Stimulated activated CD4-positive, alpha-beta T cell treated with anti-CD3 and anti-CD28 coated beads, Interleukin-2, amount 100 ng/mL, for 48 hours (primary cell): ENCODE results near the gene MEST.
"Not testable (repeated sequence)": the region's sequence is repeated elsewhere in the genome, so short reads cannot be mapped to it uniquely, and the experiment has no call there.

Experiments
- DNase-seq, 2 donors: peaks; one replicate each; pipeline ENCODE4 v3.0.0-alpha.2; 2020

Gene MEST

DNA sequence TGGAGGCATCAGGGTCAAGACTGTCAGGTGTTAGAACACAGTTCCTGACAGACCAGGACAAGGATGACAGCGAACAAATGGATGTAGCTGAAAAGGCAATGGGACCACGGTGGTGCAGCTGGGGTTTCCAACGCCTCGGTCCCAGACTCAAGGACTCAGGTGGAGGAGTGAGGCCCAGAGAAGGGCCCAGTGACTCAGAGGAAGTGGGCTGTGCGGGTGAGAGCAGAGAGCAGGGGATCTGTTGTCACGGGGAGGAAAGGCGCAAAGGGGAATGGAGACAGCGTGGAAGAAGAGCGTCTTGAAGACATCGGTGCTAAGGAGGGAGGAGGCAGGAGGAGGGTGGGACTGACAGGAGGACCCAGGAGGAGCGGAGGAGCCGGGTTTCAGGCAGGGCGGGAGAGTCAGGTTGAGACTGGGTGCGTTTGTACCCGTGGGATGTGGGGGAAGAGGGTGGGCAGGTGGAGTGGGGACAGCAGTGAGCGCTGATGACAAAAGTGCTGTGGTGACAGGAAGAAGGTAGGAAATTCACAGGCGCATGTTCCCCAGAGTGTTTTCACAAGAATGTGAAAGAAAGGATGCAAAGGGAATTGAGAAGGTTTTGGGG, 36.0 kb downstream of the MEST start:
- DNase-seq: not testable (repeated sequence)

DNA sequence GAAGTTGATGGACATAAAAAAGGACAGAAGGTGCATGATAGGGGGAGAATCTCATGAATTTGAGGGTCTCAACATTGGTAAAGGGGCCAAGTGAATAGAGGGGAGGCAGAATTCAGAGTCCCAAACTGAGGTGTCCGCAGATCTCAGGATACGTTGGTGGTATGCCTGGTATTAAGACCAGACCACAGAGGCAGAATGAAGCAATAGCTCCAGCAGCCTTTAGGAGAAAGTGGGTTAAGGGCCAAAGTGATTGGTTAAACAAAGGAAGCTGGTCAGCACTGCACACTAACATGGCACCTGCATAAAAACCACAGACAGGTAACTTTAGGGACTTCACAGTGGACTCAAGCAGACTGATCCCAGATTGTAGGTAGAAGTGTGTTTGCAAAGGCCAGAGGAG, 37.5 kb downstream of the MEST start:
- no peak for DNase-seq

DNA sequence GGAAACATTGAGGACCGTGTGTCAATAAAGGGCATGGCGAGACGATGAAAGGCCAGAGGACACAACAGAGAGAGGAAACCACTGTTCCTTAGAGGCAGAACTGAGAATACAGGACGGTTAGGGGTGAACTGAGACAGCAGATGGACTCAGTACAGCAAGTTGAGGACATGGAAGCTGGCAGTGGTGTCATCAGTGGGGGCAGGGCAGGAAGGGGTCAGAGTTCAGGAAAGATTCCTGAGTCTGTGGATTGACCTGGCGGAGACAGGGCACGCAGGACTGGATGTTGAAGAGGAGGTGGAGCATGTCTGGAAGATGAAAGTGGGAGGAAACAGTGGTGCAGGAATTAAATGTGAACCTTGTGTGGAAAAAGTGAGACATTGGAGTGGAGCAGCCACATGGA, 46.0 kb downstream of the MEST start:
- DNase-seq: not testable (repeated sequence)

DNA sequence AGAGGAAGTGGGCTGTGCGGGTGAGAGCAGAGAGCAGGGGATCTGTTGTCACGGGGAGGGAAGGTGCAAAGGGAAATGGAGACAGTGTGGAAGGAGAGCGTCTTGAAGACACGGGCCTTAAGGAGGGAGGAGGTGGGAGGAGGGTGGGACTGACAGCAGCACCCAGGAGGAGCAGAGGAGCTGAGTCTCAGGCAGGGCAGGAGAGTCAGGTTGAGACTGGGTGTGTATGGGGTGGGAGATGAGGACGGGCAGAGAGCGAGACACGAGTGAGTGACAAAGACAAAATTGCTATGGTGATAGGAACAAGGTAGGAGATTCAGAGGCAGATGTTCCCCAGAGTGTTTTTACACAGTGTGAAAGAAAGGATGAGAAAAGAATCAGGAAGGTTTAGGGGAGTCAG, 49.4 kb downstream of the MEST start:
- not testable (repeated sequence) for DNase-seq

DNA sequence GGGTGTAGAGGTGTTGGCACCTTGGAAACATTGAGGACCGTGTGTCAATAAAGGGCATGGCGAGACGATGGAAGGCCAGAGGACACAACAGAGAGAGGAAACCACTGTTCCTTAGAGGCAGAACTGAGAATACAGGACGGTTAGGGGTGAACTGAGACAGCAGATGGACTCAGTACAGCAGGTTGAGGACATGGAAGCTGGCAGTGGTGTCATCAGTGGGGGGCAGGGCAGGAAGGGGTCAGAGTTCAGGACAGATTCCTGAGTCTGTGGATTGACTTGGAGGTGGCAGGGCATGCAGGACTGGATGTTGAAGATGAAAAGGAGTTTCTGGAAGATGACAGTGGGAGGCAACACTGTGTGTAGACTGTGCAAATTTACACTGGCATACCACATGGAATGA, 50.4 kb downstream of the MEST start:
- DNase-seq: not testable (repeated sequence)

DNA sequence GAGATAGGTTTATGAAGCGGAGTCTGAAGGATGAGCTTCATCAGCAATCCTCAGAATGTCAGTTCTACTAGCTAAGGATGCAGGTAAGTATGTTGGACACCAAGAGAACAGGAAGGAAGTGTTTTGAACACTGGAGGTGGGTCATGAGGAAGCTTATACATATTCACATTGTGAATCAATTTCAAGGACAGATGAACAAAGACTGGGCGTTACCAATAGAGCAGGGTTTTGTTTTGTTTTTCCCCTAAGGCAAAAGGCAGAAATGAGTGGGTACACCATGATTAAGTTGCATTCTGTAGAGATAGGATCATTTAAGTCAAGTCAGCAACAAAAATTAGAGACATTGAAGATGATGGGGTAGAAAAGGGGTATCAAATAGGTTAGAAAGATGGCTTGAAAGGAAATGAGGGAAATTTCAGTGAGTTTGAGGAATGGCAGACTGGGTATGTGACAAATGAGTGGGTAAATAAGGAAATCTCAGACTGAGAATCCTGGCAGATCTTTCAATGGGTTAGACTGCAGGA, 51.7 kb downstream of the MEST start:
- no peak for DNase-seq

DNA sequence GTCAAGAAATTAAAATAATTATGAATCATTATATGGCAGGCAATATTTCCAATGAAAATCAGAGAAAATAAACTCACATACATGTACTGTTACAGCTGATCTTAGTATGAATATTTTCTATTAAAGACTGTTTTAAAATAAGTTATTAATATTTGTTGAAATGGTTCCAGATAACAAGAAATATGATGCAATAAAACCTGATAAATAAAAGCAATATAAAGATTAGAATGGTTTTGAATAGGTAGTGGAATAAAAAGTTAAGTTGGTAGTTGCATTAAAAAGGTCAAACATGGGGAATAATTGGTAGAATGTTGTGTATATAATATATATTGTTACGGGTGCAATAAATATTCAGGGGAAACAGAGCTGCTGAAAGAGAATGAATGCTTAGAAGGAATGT, 52.5 kb downstream of the MEST start:
- no peak for DNase-seq

DNA sequence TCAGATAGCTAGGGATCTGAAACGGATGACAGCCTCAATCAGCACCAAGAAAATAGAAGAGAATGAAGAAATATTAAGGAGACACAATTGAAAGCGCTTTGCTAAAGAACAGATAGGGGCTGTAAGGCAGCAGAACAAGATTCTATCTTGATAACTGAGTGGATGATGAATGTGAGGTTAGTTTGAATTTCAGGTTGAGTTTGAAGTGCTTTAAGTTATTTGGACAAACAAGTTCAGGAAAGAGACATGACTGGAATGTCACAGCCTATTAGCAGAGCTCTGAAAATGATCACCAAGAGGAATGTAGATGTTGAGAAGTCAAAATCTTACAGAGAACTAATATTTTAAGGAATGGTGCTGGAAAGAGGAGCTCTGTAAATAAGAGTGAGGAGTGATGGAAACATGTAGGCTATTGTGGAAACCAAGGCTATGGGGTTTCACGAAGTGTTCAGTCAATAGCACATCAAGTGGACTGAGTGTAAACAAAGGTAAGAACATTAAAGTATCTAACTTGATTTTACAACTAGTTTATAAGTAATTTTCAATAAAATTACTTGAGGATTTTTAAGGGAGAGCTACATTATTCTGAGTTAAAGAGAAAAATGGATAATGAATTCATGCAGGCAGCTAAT, 61.6 kb downstream of the MEST start:
- no peak for DNase-seq

DNA sequence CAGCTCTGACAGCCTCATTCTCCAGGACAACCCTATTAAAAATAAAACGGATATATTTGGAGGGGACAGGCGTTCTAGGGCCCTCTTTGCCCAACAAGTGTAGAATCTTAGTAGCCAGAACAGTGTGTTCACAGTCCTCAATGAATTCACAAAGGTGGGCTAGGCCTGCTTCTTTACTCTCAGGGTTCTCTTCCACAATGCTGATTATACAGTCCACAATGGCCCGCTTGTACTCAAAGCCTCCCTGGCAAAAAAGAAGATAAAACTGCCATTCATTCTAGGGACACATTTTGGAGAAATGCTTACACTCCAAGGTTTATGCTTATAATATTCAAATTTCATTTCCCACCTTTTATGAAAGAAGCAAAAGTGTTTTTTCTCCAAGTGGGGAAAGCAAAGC, 62.6 kb downstream of the MEST start:
- no peak for DNase-seq
